K562 (cell line): ENCODE data around the gene ZNF503. TPM values are rescaled to one million over a fixed set of nuclear protein-coding genes. Genes with fewer than 3 reads are reported as not detected.

ENCODE experiments used
- ATAC-seq: fragments of 200-7000 bp; cut with Tn5 transposase; 3 replicates; pipeline ENCODE4 v1.9.1; 2020; ENCODE audit warnings: moderate library complexity
- BruUV-seq: library from RNA; stranded (reverse); fragments of 400-500 nt; replicated peaks from 2 replicates; lab custom pipeline; 2021; lab: Mats Ljungman, UMichigan
- CTCF ChIA-PET: fragments of 300-600 bp; formaldehyde crosslinking; extraction: SDS; loops from one replicate; lab custom pipeline; 2021; ENCODE audit warnings: low intra/inter-chr PET ratio; lab: Yijun Ruan, JAX
- POLR2A ChIA-PET: fragments of 300-600, 350-650 bp; sonication (Branson Sonifier 250); formaldehyde crosslinking; extraction: SDS; loops from one replicate; lab custom pipeline; 2021; ENCODE audit warnings: antibody characterized with exemption, inconsistent platforms; lab: Yijun Ruan, JAX
- DNase-seq, 4 experiments: peaks; one replicate each; pipeline versions ENCODE4 v3.0.0 to v3.0.0-alpha.2; 2011 to 2018; ENCODE audit warnings: low spot score in 3 of 4, mixed read lengths in 3 of 4; ENCODE audit errors: extremely low read depth in 1 of 4
- FAIRE-seq: peaks from 2 replicates; lab custom pipeline; 2011; peaks lifted over from hg19 to GRCh38; lab: Jason Lieb, UNC
- H2AFZ ChIP-seq: 2 replicates; pipeline ENCODE4 v1.6.0; 2011; ENCODE audit warnings: low read depth, low read length, control low read depth, inconsistent platforms
- H3K27ac ChIP-seq: fragments of 200-600 bp; 3 replicates; pipeline ENCODE4 v1.8.0; 2011; ENCODE audit warnings: low read depth, mild to moderate bottlenecking, control low read depth, inconsistent platforms, low read length, moderate library complexity, mixed read lengths; ENCODE audit errors: extremely low read depth
- H3K27me3 ChIP-seq, 2 experiments: fragments of 300-600 bp in 1 of 2; 2 replicates in 1 of 2; 3 replicates in 1 of 2; pipeline versions ENCODE4 v1.6.0 to v1.8.0; 2011; ENCODE audit warnings: inconsistent platforms in 2 of 2, low read length in 2 of 2, mild to moderate bottlenecking in 1 of 2, mixed read lengths in 1 of 2, moderate library complexity in 1 of 2; ENCODE audit not compliant: control insufficient read depth in 2 of 2, insufficient read depth in 2 of 2
- H3K36me3 ChIP-seq: fragments of 300-600 bp; 3 replicates; pipeline ENCODE4 v1.8.0; 2011; ENCODE audit warnings: mild to moderate bottlenecking, low read length, inconsistent platforms; ENCODE audit not compliant: control insufficient read depth, insufficient read depth
- H3K4me1 ChIP-seq, 2 experiments: fragments of 200-600 bp in 1 of 2; replicated peaks in 1 of 2; 2 replicates in 1 of 2; 3 replicates in 1 of 2; pipeline versions ENCODE4 v1.5.1 to v1.8.0; 2011; ENCODE audit warnings: inconsistent platforms in 2 of 2, low read length in 2 of 2, mild to moderate bottlenecking in 1 of 2, mixed read lengths in 1 of 2, moderate library complexity in 1 of 2; ENCODE audit not compliant: control insufficient read depth in 2 of 2, insufficient read depth in 2 of 2
- H3K4me2 ChIP-seq: 2 replicates; pipeline ENCODE4 v1.6.1; 2011; ENCODE audit warnings: low read length, control low read depth, inconsistent platforms, mixed read lengths; ENCODE audit not compliant: insufficient read depth
- H3K4me3 ChIP-seq: fragments of 200-600 bp; sonication (generic), shearing (Covaris generic); 2 replicates; pipeline ENCODE4 v1.5.1; 2016; ENCODE audit warnings: control low read depth, inconsistent platforms
- H3K79me2 ChIP-seq: fragments of 200-600 bp; 3 replicates; pipeline ENCODE4 v1.8.0; 2011; ENCODE audit warnings: low read length, inconsistent platforms; ENCODE audit not compliant: control insufficient read depth, insufficient read depth
- H3K9ac ChIP-seq, 2 experiments: 2 replicates each; pipeline versions ENCODE4 v1.6.0 to v1.6.1; 2011; ENCODE audit warnings: low read depth in 2 of 2, low read length in 2 of 2, control low read depth in 1 of 2, inconsistent platforms in 1 of 2, mild to moderate bottlenecking in 1 of 2, mixed read lengths in 1 of 2; ENCODE audit not compliant: insufficient read depth in 1 of 2
- H3K9me1 ChIP-seq: one replicate; pipeline ENCODE4 v1.6.0; 2011; ENCODE audit warnings: inconsistent platforms, mild to moderate bottlenecking, low read length, moderate library complexity; ENCODE audit not compliant: control insufficient read depth, insufficient read depth
- H3K9me3 ChIP-seq: replicated peaks from 2 replicates; pipeline ENCODE4 v1.5.1; 2011; ENCODE audit warnings: low read depth, low read length, inconsistent platforms; ENCODE audit not compliant: control insufficient read depth, insufficient read depth
- H4K20me1 ChIP-seq: replicated peaks from 2 replicates; pipeline ENCODE4 v1.6.1; 2011; ENCODE audit warnings: low read length, inconsistent platforms, mixed read lengths; ENCODE audit not compliant: control insufficient read depth, insufficient read depth
- ARNT ChIP-seq, 2 experiments: fragments of 450-650 bp; IDR thresholded peaks; 2 replicates each; pipeline ENCODE4 v1.6.1; 2016; ENCODE audit warnings: mild to moderate bottlenecking in 1 of 2
- HBP1 ChIP-seq: fragments of 450-650 bp; formaldehyde crosslinking; IDR thresholded peaks from 2 replicates; pipeline ENCODE4 v1.4.0; 2022; ENCODE audit warnings: missing genetic modification characterization
- HDAC1 ChIP-seq, 2 experiments: fragments of 450-650 bp; IDR thresholded peaks; 2 replicates each; pipeline ENCODE4 v1.6.1; 2016 to 2017; ENCODE audit warnings: inconsistent platforms in 1 of 2, mild to moderate bottlenecking in 1 of 2, moderate library complexity in 1 of 2
- HNRNPH1 ChIP-seq: fragments of 200-400 bp; formaldehyde crosslinking; optimal IDR thresholded peaks from 2 replicates; pipeline ENCODE3; 2017; ENCODE audit warnings: low read depth, mild to moderate bottlenecking, low read length, moderate library complexity
- KLF1 ChIP-seq: fragments of 450-650 bp; IDR thresholded peaks from 2 replicates; pipeline ENCODE4 v1.6.1; 2016; ENCODE audit warnings: missing genetic modification characterization, missing compliant biosample characterization
- NR1H2 ChIP-seq: sonication (generic); formaldehyde crosslinking; IDR thresholded peaks from 2 replicates; pipeline ENCODE4 v1.4.0; 2020; ENCODE audit warnings: mild to moderate bottlenecking, missing genetic modification reagents
- RAD51 ChIP-seq: fragments of 450-650 bp; IDR thresholded peaks from 2 replicates; pipeline ENCODE4 v1.7.1; 2016; ENCODE audit warnings: low read depth, mild to moderate bottlenecking, borderline replicate concordance
- SMARCE1 ChIP-seq: fragments of 450-650 bp; IDR thresholded peaks from 2 replicates; pipeline ENCODE4 v1.7.1; 2016; ENCODE audit warnings: mild to moderate bottlenecking
- TGIF2 ChIP-seq: sonication (generic); formaldehyde crosslinking; IDR thresholded peaks from 2 replicates; pipeline ENCODE4 v1.8.1; 2022; ENCODE audit warnings: mild to moderate bottlenecking, missing genetic modification reagents, moderate library complexity
- THRAP3 ChIP-seq: fragments of 450-650 bp; IDR thresholded peaks from 2 replicates; pipeline ENCODE4 v1.6.1; 2016; ENCODE audit warnings: mild to moderate bottlenecking, inconsistent platforms, borderline replicate concordance
- ZBTB17 ChIP-seq: fragments of 450-650 bp; formaldehyde crosslinking; IDR thresholded peaks from 2 replicates; pipeline ENCODE4 v1.4.0; 2020; ENCODE audit warnings: mild to moderate bottlenecking
- ZNF263 ChIP-seq: sonication (generic); formaldehyde crosslinking; IDR thresholded peaks from 2 replicates; pipeline ENCODE4 v1.8.0; 2022; ENCODE audit warnings: mild to moderate bottlenecking, missing genetic modification reagents, borderline replicate concordance
- WGBS: fragments of 100-300 bp; shearing (Covaris generic); methylation state at CpG from one replicate; pipeline ENCODE4 v1.1.6; 2016; ENCODE audit warnings: low coverage, mixed read lengths; ENCODE audit not compliant: insufficient coverage; ENCODE audit errors: missing lambda C conversion rate; 5-methylcytosine and 5-hydroxymethylcytosine counted together
- in situ Hi-C: fragments of 300-500 bp; cut with MboI; formaldehyde crosslinking; loops from 4 replicates; pipeline ENCODE4 v1.15.0; 2018; ENCODE audit warnings: inconsistent platforms, mixed read lengths
- intact Hi-C: fragments of 100-400 bp; cut with micrococcal nuclease; formaldehyde crosslinking; loops from 2 replicates; pipeline ENCODE4 v1.14.2; 2022
- polyA plus RNA-seq, 8 experiments: library from polyadenylated mRNA; depleted of rRNA in 4 of 8; stranded (reverse) in 5 of 8; unstranded in 3 of 8; fragments of >200 nt; fragmentation: Nextera tagmentation in 2 of 8; fragmentation: Illumina TruSeq in 1 of 8; extraction: Ambion mirVana in 2 of 8; extraction: Trizol in 1 of 8; gene quantifications; 2 replicates each; pipeline versions ENCODE4 v1.2.1 to v1.2.3, GENCODE V29; 2011 to 2014; ENCODE audit warnings: inconsistent platforms in 1 of 8, missing spikeins in 1 of 8
- total RNA-seq, 7 experiments: library from RNA; depleted of rRNA in 6 of 7; stranded (reverse); fragments of >200 nt in 6 of 7; fragmentation: Illumina TruSeq in 2 of 7; extraction: Trizol in 2 of 7; gene quantifications; 2 replicates each; pipeline versions ENCODE4 v1.2.1 to v1.2.3, GENCODE V29; 2011 to 2021; ENCODE audit warnings: low replicate concordance in 1 of 7
- TF ChIP-seq, protein P1 (sequence below): fragments of 250-450 bp; sonication (Bioruptor Pico); IDR thresholded peaks from 2 replicates; pipeline ENCODE4 v1.8.0; 2022; ENCODE audit warnings: moderate library complexity, mild to moderate bottlenecking, inconsistent platforms
- TF ChIP-seq, protein P2 (sequence below): fragments of 200-800 bp; sonication (Bioruptor generic); IDR thresholded peaks from 2 replicates; pipeline ENCODE4 v1.6.1; 2016; ENCODE audit warnings: missing genetic modification characterization, missing compliant biosample characterization

The ZNF503 gene
- total and polyA plus RNA-seq, 9 of the 15 experiments (the other 6 are each of a cell fraction or from before 2014, with no cell fraction given) = not detected

DNA sequence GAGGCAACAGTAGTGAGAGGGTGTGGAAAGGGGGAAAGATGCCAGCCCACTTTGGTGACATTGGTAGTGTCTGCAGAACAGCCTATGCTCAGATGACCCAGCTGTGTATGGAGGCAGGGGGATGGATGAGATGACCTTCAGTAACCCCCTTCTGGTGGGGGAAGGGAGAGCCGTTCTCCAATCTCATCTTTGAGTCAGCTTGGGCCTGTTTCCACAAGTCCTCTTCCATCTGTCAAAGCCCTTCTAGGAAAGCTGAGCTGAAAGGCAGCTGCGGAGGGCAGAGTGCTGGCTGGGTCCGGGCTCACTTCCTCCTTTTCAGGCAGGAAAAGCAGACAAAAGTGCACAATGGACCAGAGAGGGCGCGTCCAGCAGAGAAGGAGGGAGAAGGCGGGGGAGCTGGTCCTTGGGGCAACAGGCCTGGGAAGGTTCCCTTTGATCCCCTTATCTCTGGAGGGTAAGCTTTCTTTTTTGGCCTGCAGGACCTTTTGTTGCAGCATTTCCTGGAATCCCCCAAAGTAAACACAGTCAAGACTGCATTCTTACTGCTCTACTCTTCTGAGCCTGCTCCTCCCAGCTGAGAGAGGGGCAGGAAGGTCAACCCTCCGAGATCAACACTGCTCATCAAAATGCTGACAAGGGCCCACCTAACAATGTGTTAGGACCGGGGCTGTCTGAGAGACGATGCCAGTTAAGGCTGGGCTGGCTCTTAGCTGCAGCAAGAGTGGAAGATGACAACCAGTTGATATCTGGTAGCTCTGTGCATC is 28.6 kb upstream of the ZNF503 start:
- Histone ChIP-seq H3K9me3 (no peaks in the 10 kb centered on the region), H3K27me3 (peaks cover 17 to 50% of the 10 kb centered on the region in 2 experiments), H4K20me1 (no peaks in the 10 kb centered on the region), H3K27ac (no peak overlapping the region), H3K9ac (peak overlapping the region in 1 of 2 experiments; percentile 38; a peak in 1 of 4 replicates), H2AFZ (no peak overlapping the region), H3K79me2 (no peaks in the 10 kb centered on the region), H3K9me1 (no peaks in the 10 kb centered on the region), H3K4me1 (peaks cover 6 to 14% of the 10 kb centered on the region in 2 experiments; a peak in 4 of 5 replicates), H3K36me3 (no peaks in the 10 kb centered on the region), H3K4me2 (no peak overlapping the region), H3K4me3 (no peak overlapping the region)
- ChIA-PET POLR2A (interaction anchor here (1.1 kb wide), 1 partner anchor 42 kb away, joined by 3 read pairs; no protein-coding TSS in a partner anchor), CTCF (no interaction called here)
- ATAC-seq (peak; percentile 87), FAIRE-seq (peak; percentile 11), DNase-seq (peak in 3 of 4 experiments; percentile 39 to 71 (median 67))
- no TSS peak for BruUV-seq
- under 1% methylated on average over 9 of the region's 9 CpGs for WGBS
- in situ Hi-C loops = no loop called here
- intact Hi-C loops = no loop called here
- no peak for TF ChIP-seq TGIF2 (CRISPR knock-in tag)
- no peak for TF ChIP-seq HDAC1 (IDR thresholded peaks at IDR 0.05)
- TF ChIP-seq, protein P1, sequence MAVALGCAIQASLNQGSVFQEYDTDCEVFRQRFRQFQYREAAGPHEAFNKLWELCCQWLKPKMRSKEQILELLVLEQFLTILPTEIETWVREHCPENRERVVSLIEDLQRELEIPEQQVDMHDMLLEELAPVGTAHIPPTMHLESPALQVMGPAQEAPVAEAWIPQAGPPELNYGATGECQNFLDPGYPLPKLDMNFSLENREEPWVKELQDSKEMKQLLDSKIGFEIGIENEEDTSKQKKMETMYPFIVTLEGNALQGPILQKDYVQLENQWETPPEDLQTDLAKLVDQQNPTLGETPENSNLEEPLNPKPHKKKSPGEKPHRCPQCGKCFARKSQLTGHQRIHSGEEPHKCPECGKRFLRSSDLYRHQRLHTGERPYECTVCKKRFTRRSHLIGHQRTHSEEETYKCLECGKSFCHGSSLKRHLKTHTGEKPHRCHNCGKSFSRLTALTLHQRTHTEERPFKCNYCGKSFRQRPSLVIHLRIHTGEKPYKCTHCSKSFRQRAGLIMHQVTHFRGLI (CRISPR knock-in tag) = no peak
- TF ChIP-seq SMARCE1 = no peak
- TF ChIP-seq, protein P2, sequence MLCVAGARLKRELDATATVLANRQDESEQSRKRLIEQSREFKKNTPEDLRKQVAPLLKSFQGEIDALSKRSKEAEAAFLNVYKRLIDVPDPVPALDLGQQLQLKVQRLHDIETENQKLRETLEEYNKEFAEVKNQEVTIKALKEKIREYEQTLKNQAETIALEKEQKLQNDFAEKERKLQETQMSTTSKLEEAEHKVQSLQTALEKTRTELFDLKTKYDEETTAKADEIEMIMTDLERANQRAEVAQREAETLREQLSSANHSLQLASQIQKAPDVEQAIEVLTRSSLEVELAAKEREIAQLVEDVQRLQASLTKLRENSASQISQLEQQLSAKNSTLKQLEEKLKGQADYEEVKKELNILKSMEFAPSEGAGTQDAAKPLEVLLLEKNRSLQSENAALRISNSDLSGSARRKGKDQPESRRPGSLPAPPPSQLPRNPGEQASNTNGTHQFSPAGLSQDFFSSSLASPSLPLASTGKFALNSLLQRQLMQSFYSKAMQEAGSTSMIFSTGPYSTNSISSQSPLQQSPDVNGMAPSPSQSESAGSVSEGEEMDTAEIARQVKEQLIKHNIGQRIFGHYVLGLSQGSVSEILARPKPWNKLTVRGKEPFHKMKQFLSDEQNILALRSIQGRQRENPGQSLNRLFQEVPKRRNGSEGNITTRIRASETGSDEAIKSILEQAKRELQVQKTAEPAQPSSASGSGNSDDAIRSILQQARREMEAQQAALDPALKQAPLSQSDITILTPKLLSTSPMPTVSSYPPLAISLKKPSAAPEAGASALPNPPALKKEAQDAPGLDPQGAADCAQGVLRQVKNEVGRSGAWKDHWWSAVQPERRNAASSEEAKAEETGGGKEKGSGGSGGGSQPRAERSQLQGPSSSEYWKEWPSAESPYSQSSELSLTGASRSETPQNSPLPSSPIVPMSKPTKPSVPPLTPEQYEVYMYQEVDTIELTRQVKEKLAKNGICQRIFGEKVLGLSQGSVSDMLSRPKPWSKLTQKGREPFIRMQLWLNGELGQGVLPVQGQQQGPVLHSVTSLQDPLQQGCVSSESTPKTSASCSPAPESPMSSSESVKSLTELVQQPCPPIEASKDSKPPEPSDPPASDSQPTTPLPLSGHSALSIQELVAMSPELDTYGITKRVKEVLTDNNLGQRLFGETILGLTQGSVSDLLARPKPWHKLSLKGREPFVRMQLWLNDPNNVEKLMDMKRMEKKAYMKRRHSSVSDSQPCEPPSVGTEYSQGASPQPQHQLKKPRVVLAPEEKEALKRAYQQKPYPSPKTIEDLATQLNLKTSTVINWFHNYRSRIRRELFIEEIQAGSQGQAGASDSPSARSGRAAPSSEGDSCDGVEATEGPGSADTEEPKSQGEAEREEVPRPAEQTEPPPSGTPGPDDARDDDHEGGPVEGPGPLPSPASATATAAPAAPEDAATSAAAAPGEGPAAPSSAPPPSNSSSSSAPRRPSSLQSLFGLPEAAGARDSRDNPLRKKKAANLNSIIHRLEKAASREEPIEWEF (CRISPR knock-in tag) = no peak
- no peak for TF ChIP-seq HBP1 (CRISPR knock-in tag)
- TF ChIP-seq NR1H2 (CRISPR knock-in tag) = peak; percentile 97; the same call in 1 of the 2 replicates
- no peak for TF ChIP-seq KLF1 (tag)
- TF ChIP-seq ZBTB17 (CRISPR knock-in tag) = peak; percentile 84; the same call in 1 of the 2 replicates
- TF ChIP-seq RAD51 = no peak
- TF ChIP-seq HNRNPH1 = no peak
- no peak for TF ChIP-seq ZNF263 (CRISPR knock-in tag)
- no peak for TF ChIP-seq THRAP3
- TF ChIP-seq ARNT (IDR thresholded peaks at IDR 0.05) = no peak
